ENCODE results near the gene LIG1. TPM values are rescaled to one million over a fixed set of nuclear protein-coding genes. Genes with fewer than 3 reads are reported as not detected.

The LIG1 gene
- total and polyA plus RNA-seq, 9 of the 15 experiments (the other 6 are each of a cell fraction or from before 2014, with no cell fraction given), result 9.6 to 114 (median 71.1) TPM

GRCh38 chr19:48168689-48169088 is 1.5 kb downstream of the LIG1 start:
- ChIA-PET CTCF (ENCODE audit: low intra/inter-chr PET ratio) (no interaction called here), POLR2A (no interaction called here)
- no peak for ATAC-seq
- FAIRE-seq, result no peak
- in situ Hi-C loops (cut with MboI) (no loop called here), intact Hi-C loops (cut with micrococcal nuclease) (no loop called here)
- peaks cover 8% of the 10 kb centered on the region; the same call in 1 of the 2 replicates for H4K20me1 ChIP-seq (replicated peaks; ENCODE audit: control insufficient read depth, insufficient read depth, low read length)
- peaks cover 7 to 17% of the 10 kb centered on the region in 2 experiments; a peak in 3 of 5 replicates for H3K4me1 ChIP-seq (replicated peaks in 1 of 2; ENCODE audit: control insufficient read depth in 2 of 2, insufficient read depth in 2 of 2, low read length in 2 of 2)
- no peaks in the 10 kb centered on the region for H3K9me3 ChIP-seq (replicated peaks; ENCODE audit: control insufficient read depth, insufficient read depth, low read depth, low read length)
- peaks cover 29% of the 10 kb centered on the region for H3K36me3 ChIP-seq (ENCODE audit: control insufficient read depth, insufficient read depth, low read length)
- H3K27ac ChIP-seq (ENCODE audit: extremely low read depth, low read depth, low read length), result no peak overlapping the region
- no peaks in the 10 kb centered on the region for H3K27me3 ChIP-seq (ENCODE audit: control insufficient read depth in 2 of 2, insufficient read depth in 2 of 2, low read length in 2 of 2)
- no TSS peak for BruUV-seq (replicated peaks)
- no peaks in the 10 kb centered on the region for H3K9me1 ChIP-seq (ENCODE audit: control insufficient read depth, insufficient read depth, low read length)
- peaks cover 42% of the 10 kb centered on the region for H3K79me2 ChIP-seq (ENCODE audit: control insufficient read depth, insufficient read depth, low read length)
- WGBS (ENCODE audit: insufficient coverage, low coverage, missing lambda C conversion rate), result 50% methylated on average over 5 of the region's 5 CpGs
- TF ChIP-seq ZNF316 (IDR thresholded peaks at IDR 0.05) (peak; percentile 19; the same call in 1 of the 2 replicates), MED1 (CRISPR knock-in tag; IDR thresholded peaks at IDR 0.05; ENCODE audit: borderline replicate concordance) (no peak)
- no peak overlapping the region for H2AFZ ChIP-seq (ENCODE audit: low read depth, low read length)
- no peak for DNase-seq (ENCODE audit: extremely low read depth in 1 of 4, low spot score in 3 of 4)
- H3K9ac ChIP-seq (ENCODE audit: insufficient read depth in 1 of 2, low read depth in 2 of 2, low read length in 2 of 2), result no peak overlapping the region
- peak overlapping the region; percentile 96 for H3K4me2 ChIP-seq (ENCODE audit: insufficient read depth, low read length)
- H3K4me3 ChIP-seq, result peak overlapping the region; percentile 99; the same call in 1 of the 2 replicates

GRCh38 chr19:48158210-48158790 is 11.8 kb downstream of the LIG1 start:
- Histone ChIP-seq H3K9me3 (replicated peaks; ENCODE audit: control insufficient read depth, insufficient read depth, low read depth, low read length) (no peaks in the 10 kb centered on the region), H3K4me1 (replicated peaks in 1 of 2; ENCODE audit: control insufficient read depth in 2 of 2, insufficient read depth in 2 of 2, low read length in 2 of 2) (no peaks in the 10 kb centered on the region; a peak in 1 of 5 replicates), H3K36me3 (ENCODE audit: control insufficient read depth, insufficient read depth, low read length) (peaks cover 77% of the 10 kb centered on the region; the same call in 2 of the 3 replicates), H3K4me2 (ENCODE audit: insufficient read depth, low read length) (no peak overlapping the region), H2AFZ (ENCODE audit: low read depth, low read length) (no peak overlapping the region), H3K27me3 (ENCODE audit: control insufficient read depth in 2 of 2, insufficient read depth in 2 of 2, low read length in 2 of 2) (no peaks in the 10 kb centered on the region), H3K79me2 (ENCODE audit: control insufficient read depth, insufficient read depth, low read length) (no peaks in the 10 kb centered on the region), H4K20me1 (replicated peaks; ENCODE audit: control insufficient read depth, insufficient read depth, low read length) (no peaks in the 10 kb centered on the region), H3K9me1 (ENCODE audit: control insufficient read depth, insufficient read depth, low read length) (peaks cover 3% of the 10 kb centered on the region), H3K9ac (ENCODE audit: insufficient read depth in 1 of 2, low read depth in 2 of 2, low read length in 2 of 2) (no peak overlapping the region; a peak in 1 of 4 replicates), H3K27ac (ENCODE audit: extremely low read depth, low read depth, low read length) (no peak overlapping the region), H3K4me3 (no peak overlapping the region)
- 93% methylated on average over 12 of the region's 12 CpGs for WGBS (ENCODE audit: insufficient coverage, low coverage, missing lambda C conversion rate)
- CTCF ChIA-PET (ENCODE audit: low intra/inter-chr PET ratio), result no interaction called here
- no TSS peak for BruUV-seq (replicated peaks)
- DNase-seq (ENCODE audit: extremely low read depth in 1 of 4, low spot score in 3 of 4) (no peak), FAIRE-seq (no peak), ATAC-seq (no peak)
- POLR2A ChIA-PET, result interaction anchor here (0.6 kb wide), 1 partner anchor 21 kb away, joined by 4 read pairs; no protein-coding TSS in a partner anchor
- intact Hi-C loops (cut with micrococcal nuclease) (no loop called here), in situ Hi-C loops (cut with MboI) (no loop called here)
- TF ChIP-seq MGA (IDR thresholded peaks at IDR 0.05), result no peak

Data from K562 (cell line).